RCC 7860 (cell line): ENCODE measurements around the gene CALN1.
"Not testable (repeated sequence)": the region's sequence is repeated elsewhere in the genome, so short reads cannot be mapped to it uniquely, and the experiment has no call there.

Experiments
- DNase-seq: peaks from one replicate; pipeline ENCODE4 v3.0.0-alpha.2; 2015; ENCODE audit warnings: low spot score
- FAIRE-seq: peaks from 2 replicates; lab custom pipeline; 2012; peaks lifted over from hg19 to GRCh38; lab: Jason Lieb, UNC

CALN1 gene

DNA sequence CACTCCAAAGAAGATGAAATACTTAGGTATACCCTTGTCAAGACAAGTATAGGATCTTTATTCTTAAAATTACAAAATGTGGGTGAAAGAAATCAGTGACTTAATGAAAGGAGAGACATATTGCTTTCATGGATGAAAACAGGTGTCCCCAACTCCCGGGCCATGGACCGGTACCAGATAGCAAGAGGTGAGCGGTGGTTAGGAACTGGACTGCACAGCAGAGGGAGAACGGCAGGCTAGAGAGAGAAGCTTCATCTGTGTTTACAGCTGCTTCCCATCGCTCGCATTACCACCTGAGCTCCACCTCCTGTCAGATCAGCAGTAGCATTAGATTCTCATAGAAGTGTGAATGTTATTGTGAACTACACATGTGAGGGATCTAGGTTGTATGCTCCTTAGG is 408.9 kb downstream of the CALN1 start:
- DNase-seq (no peak), FAIRE-seq (no peak)

DNA sequence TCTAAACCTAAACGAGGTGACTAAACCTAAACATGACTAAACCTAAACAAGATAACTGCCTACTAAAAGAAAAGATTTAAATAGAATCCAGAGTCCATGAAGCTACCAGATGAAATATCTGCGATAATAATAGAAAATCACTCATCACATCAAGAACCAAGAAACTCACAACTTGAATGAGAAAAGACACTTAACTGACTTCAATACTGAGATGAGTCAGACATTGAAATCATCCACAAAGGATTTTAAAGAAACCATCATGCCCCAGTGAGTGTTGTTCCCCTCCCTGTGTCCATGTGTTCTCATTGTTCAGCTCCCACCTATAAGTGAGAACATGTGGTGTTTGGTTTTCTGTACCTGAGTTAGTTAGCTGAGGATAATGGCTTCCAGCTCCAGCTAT is 416.0 kb downstream of the CALN1 start:
- no peak for FAIRE-seq
- DNase-seq = no peak

DNA sequence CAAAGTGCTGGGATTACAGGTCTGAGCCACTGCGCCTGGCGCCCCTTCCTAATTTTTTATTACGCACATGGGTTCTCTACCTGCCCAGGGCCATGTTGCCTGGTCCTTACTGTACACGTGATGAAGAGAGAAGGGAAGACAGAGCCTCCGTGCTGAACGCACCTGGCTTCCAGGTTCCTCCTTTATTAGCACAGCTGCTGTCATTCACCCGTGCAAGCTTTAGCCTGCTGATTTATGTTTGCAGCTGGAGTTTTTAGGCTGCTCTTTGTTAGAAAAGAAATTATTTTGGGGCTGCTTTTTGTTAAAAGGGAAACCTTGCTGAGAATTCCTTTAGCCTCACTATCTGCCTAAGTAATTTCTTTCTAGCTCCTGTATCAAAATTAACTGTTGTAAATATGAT is 417.0 kb downstream of the CALN1 start:
- FAIRE-seq (no peak), DNase-seq (no peak)

DNA sequence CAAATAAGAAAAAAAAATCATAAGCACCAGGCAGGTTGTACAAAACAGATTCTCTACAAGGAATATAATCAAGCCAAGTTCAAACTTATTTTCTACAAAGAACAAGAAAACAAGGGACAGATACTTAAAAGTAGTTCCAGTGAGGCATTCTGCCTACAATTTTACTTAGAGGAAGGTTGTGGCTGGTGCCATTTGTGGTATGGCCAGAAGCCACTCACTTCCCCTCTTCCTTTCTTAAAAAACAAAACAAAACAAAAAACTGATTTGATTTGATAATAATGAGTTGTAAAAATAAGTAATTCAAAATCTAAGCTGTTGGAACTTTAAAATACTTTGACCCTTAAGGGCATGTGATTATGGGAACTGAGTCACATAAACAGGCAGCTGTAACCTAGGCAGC is 420.6 kb downstream of the CALN1 start:
- DNase-seq (no peak), FAIRE-seq (no peak)

DNA sequence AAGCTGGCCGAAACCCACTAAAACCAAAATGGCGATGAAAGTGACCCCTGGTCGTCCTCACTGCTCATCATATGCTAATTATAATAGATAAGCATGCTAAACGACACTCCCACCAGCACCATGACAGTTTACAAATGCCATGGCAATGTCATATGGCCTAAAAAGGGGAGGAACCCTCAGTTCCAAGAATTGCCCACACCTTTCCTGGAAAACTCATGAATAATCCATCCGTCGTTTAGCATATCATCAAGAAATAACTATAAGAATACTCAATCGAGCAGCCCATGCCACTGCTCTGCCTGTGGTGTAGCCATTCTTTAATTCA is 422.0 kb downstream of the CALN1 start:
- no peak for DNase-seq
- FAIRE-seq = no peak

DNA sequence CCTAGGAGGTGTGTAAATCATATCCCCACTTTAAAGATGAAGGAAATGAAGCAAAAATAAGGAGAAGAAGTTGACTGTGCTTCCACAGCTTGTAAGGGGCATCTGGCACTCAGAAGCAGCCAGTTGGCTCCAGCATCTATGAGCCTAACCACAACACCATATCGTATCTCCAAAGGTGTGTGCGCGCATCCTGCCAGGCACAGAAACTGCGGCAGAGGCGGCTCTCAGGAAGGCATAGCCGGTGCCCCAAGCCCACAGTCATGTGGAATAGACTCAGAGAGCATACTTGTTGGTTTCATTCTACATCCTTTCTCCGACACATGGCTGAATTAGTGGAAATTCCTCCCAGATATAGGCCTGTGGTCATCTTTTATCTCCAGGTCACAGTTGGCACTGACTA is 423.9 kb downstream of the CALN1 start:
- no peak for FAIRE-seq
- DNase-seq = no peak

DNA sequence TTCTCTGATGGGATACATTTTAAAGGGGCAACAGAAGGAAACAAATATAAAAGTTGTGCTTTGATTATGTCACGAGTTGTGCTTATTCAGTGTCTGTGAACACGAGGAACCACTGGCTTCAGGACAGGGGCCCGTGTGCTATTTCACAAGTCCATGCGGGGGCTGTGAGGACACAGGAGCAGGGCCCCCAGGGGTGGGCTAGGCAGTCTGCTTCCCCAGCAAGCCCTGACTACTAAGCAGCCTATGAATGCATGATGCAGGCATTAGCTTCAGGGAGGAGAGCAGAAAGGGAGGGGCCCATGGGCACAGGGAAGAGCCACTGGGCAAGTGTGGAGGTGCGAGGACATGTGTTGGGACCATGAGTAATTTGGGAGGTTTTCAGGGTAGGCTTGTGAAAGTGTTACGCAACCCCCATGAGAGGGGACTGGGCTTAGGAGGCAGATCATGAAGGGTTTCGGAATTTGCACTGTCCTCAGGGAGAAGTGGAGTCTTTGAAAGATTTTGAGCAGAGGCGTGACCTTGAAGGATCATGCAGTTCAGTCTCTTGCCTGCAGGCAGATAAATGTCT is 424.9 kb downstream of the CALN1 start:
- no peak for DNase-seq
- FAIRE-seq = no peak

DNA sequence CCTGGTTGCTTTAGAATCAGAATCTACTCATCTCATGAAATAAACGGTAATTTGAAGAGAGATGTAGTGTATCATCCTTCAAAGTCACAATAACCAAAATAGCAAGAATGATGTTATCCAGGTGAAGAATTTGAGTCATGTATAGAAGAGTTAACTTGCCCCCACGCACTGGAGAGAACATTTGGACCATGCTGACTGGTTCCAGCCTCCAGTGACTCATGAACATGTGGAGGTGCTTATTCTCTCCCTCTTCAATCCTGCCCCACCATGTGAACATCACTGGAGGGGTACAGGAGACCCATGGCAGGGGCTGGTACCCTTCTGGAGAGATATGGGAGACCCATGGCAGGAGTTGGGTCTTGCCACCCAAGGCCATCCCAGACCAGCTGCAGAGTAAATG is 427.8 kb downstream of the CALN1 start:
- FAIRE-seq = no peak

DNA sequence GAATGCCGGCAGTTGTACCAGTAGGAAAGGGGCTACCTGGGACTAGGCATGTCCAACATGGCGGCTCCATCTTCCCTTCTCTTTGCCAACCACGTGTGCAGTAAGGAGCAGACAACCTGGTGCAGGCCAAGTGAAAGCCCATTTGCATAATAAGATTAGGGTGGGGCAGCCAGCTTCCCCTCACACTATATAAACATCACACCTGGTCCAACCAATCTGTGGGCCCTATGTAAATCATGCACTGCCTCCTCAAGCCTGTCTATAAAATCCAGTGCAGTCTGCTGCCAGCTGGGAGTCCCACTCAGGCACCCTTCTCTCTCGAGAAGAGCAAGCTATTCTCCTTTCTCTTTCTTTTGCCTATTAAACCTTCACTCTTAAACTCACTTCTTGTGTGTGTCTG is 429.3 kb downstream of the CALN1 start:
- FAIRE-seq (no peak), DNase-seq (no peak)

More for the DNA sequence above, 427.8 kb downstream of the CALN1 start:
- DNase-seq = no peak

DNA sequence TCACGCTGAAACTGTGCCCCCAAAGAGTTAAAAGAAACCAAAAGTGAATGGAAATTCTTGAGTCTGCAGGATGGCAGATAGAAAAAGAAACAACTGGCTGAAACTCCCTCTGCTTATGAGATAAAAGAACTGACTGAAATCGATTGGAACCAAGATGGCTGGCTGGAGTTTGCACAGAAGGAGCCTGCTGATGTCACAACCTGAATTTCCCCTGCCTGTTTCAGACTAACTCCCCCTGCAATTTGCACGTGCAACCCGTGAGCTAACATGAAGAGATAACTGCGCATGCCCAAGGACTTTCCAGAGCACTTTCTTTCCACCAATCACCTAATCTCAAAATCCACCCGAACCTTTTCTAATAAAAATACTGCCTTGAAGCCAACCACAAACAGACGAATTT is 435.5 kb downstream of the CALN1 start:
- FAIRE-seq = no peak
- DNase-seq = no peak

DNA sequence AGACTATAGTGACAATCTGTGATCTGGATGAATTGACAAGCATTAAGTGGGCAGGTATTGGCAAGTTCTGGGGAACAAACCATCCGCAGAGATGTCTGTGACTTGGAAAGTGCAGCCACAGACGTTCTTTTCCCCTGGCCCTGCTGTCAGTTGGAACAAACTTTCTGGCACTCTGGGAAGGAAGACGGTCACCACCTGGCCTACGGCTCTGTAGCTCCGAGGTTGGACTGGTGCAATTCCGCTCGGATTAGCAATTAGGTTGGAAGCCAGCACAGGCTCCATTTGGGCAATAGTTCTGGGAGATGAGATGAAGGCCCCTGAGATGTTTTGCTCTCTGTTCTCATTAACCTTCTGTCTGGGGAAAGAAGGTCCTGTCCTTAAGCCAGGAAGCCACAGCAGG is 437.5 kb downstream of the CALN1 start:
- FAIRE-seq (no peak), DNase-seq (no peak)

DNA sequence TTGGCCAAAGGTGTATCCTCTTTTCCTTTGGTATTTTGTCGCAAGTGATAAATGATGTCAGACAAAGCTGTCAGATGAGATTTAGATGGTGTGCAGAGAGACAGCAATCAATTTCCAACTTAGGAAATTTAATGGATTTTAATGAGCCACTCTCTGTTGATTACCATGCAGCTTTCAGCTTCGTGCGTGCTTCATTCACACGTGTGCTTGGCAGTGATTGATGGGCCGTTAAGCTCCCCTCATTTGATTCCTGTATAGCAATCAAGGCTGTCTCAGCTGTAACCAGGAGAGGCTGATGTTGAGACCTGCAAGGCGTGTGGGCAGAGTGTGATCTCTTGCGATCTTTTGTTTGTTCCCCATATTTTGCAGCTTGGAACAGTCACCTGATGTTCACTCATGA is 439.6 kb downstream of the CALN1 start:
- DNase-seq (no peak), FAIRE-seq (no peak)

DNA sequence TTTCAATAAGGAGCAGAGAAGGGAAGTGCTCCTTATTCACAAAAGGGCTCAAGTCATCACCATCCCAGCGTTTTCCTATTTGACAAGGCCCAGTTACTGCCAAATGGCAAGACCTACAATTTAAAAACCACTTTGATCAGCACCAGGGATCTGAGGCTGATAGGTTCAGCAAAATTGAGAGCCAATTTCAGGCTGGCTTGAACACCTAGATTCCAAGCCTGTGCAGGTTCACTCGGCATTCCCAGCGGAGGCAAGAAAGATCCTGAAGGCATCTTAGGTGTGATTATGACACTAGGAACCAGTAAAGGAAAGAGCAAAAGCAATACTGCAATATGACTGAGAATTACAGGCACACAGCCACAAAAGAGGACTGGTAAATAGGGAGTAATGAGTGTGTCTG is 441.4 kb downstream of the CALN1 start:
- DNase-seq (no peak), FAIRE-seq (no peak)

DNA sequence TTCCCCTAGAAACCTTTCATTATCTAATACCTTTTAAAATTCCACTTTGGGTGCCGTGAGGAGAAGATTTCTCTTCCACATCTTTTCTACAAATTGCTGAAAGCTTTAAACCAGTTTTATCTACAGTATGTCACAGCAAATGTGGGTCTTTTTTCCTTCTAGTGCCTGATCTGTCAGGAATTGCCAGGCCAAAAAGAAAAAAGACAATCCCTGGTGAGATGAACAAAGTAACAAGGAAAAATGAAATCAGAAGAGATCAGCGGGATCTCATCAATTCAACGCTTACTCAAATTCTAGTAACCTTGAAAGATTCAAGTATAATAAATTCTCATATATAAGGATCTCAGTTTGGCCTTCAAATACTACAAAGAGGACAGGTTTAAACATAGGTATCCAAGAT is 449.5 kb downstream of the CALN1 start:
- DNase-seq (no peak), FAIRE-seq (no peak)

DNA sequence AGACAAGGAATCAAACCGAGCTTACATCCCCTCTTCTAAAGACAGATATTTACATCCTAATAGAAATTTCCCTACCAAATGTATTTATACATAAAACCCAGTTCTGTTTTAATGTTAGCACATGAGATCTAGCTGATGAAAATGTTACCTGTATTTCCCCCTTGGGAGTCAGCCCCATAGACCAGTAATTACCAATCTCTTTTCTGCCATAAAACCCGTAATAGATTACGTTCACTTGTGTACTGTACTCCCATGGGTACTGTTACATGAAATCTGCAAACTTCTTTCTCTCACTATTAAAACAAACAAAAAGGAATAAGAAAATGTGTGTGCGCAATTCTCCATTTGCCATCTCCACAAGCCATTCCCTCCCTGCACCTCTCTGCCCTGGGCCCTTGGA is 450.9 kb downstream of the CALN1 start:
- DNase-seq (no peak), FAIRE-seq (no peak)

DNA sequence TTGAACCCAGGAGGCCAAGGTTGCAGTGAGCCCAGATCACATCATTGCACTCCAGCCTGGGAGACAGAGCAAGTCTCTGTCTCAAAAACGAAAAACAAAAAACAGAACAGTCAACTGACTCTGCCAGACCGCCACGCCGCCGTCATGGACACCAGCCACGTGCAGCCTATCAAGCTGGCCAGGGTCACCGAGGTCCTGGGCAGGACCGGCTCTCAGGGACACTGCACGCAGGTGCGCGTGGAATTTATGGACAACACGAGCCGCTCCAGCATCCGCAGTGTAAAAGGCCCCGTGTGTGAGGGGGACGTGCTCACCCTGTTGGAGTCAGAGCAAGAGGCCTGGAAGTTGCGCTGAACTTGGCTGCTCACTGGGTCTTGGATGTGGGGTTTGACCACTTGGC is 470.0 kb downstream of the CALN1 start:
- no peak for FAIRE-seq

DNA sequence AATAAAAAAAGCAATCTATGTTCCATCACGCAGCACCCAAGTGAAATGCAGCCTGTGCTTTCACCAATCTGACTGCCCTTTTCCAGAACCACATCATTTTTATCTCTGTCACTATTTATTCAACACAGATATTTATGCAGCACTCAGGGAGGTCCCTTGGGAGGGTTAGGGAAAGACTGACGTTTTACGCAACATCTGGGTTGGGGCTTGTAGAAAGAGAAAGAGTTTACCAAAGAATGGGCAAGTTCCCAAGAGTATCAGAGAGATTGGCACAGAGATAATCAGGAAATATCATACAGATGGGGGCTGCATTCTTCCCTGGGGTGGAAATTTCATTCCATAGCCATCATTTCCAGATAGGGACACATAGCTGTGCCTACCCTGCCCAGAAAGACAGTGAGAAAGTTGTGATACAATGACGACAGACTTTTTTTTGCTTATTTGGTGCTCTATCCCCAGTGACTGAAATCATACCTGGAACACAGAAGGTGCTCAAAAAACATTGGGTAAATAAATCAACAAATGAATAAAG is 474.2 kb downstream of the CALN1 start:
- DNase-seq (no peak), FAIRE-seq (no peak)

More for the DNA sequence above, 470.0 kb downstream of the CALN1 start:
- no peak for DNase-seq

DNA sequence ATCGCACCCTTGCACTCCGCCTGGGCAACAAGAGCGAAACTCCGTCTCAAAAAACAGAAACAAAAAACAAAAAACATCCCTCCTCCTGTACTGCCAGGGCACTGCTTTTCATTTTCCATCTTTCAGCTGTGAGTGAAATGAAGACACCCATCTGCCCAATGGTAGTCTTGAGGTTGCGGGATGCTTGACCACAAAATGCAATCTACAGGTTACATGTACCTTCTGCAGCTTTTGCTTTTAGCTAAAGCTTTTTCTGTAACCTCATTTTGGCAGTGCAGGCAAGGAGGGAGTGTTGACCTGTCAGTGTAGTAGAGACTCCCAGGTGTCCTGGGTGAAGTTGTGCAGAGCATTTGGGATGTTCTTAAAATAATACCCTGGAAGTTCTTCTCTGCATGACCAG is 476.5 kb downstream of the CALN1 start:
- DNase-seq (no peak), FAIRE-seq (no peak)

DNA sequence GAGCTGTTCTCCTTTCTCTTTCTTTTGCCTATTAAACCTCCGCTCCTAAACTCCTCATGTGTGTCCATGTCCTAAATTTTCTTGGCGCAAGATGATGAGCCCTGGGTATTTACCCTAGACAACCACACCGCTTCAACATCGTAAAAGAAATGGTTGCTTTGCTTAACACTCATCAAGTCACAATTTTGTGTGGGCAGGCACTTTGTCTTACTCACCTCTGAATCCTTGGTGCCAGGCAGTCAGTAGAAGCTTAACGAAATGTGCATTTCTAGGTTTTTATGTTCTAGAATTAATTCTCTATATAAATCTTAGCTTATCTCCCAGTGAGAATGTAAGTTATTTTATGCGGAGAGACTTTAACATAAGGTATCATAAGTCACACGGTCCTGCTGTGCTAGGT is 478.7 kb downstream of the CALN1 start:
- DNase-seq (no peak), FAIRE-seq (no peak)

DNA sequence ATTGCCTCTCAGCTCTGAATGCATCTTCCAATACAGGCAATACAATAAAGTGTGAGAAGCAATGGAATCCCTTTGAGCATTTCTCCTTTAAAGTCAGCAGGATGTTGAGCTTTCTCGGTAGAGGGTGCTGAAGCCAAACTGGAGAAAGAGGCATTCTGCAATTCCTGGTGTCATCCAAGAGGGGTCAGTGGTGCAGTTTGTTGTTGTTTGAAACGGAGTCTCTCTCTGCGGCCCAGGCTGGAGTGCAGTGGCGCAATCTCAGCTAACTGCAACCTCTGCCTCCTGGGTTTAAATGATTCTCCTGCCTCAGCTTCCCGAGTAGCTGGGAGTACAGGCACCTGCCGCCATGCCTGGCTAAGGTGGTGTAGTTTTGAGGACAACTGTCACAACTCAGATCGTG is 486.5 kb downstream of the CALN1 start:
- DNase-seq = no peak
- no peak for FAIRE-seq

DNA sequence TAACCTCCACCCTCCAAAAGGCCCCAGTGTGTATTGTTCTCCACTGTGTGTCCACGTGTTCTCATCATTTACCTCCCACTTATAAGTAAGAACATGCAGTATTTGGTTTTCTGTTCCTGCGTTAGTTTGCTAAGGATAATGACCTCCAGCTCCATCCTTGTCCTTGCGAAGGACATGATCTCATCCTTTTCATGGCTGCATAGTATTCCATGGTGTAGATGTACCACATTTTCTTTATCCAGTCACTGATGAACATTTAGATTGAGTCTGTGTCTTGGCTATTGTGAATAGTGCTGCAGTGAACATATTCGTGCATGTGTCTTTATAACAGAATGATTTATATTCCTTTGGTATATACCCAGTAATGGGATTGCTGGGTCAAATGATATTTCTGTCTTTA is 497.9 kb downstream of the CALN1 start:
- not testable (repeated sequence) for DNase-seq, FAIRE-seq

DNA sequence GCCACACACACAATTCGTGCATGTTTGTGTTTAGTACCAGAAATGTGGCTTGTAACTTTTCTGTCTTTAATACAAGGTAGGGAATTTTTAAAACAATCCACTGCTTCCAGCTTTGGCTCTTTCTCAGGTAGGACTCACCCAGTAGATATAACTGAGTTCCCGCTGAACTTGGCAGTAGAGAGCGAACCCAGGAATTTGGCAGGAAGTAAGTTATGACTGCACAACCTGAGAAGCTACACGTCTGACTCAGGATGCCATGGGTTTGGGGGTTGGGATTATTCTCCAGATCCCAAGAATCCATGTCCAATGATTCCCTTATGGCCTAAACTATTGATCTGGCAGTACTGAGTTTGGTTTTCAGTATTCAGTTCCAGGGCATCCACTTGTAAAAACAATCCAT is 499.7 kb downstream of the CALN1 start:
- FAIRE-seq (no peak), DNase-seq (no peak)

DNA sequence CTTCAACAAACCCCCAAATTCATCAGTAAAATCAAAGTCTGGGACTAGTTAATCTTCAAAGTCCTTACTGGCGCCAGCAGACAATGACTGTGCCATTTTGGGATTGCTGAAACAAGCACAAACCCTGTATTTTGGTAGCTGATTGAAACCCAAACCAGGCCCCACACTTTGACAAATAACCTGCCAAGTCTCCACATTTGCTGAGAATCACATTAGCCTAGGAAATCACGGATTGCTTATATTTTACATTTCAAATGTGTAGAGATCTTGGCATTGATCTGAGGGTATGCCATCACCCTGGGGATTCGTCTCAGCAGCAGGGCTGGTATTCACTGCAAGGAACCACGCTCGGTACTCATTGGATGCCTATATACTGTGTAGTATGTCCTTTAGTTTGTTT is 501.1 kb downstream of the CALN1 start:
- DNase-seq = no peak
- FAIRE-seq = no peak

DNA sequence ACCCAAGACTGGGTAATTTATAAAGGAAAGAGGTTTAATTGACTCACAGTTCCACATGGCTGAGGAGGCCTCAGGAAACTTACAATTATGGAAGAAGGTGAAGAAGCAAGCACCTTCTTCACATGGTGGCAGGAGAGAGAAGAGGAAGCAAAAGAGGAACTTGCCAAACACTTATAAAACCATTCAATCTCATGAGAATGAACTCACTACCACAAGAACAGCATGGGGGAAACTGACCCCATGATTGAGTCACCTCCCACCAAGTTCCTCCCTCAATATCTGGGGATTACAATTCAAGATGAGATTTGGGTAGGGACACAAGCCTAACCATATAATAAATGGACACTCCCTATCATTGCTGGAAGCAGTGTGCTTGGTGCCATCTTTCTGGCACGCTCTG is 506.3 kb downstream of the CALN1 start:
- FAIRE-seq (no peak), DNase-seq (no peak)
